Fibroblast of lung (primary cell): ENCODE data around the gene SALL2. TPM values are rescaled to one million over a fixed set of nuclear protein-coding genes. Genes with fewer than 3 reads are reported as not detected.

ENCODE experiments used
- DNase-seq, 2 donors: peaks; one replicate each; pipeline versions ENCODE4 v3.0.0 to v3.0.0-alpha.2; 2010; ENCODE audit warnings: low read depth in 2 of 2
- H2AFZ ChIP-seq: 2 replicates; pipeline ENCODE4 v1.5.1; 2012; ENCODE audit warnings: low read length, control low read depth, inconsistent platforms
- H3K27ac ChIP-seq: 2 replicates; pipeline ENCODE4 v1.5.1; 2011; ENCODE audit warnings: low read length, control low read depth; ENCODE audit not compliant: insufficient read depth
- H3K27me3 ChIP-seq: 2 replicates; pipeline ENCODE4 v1.5.1; 2011; ENCODE audit warnings: mild to moderate bottlenecking, low read length; ENCODE audit not compliant: control insufficient read depth, insufficient read depth
- H3K36me3 ChIP-seq: 2 replicates; pipeline ENCODE4 v1.5.1; 2011; ENCODE audit warnings: low read length; ENCODE audit not compliant: control insufficient read depth, insufficient read depth
- H3K4me1 ChIP-seq: 2 replicates; pipeline ENCODE4 v1.5.1; 2011; ENCODE audit warnings: low read length; ENCODE audit not compliant: control insufficient read depth, insufficient read depth; ENCODE audit errors: extremely low read depth
- H3K4me2 ChIP-seq: 2 replicates; pipeline ENCODE4 v1.5.1; 2011; ENCODE audit warnings: low read length, control low read depth; ENCODE audit not compliant: insufficient read depth; ENCODE audit errors: extremely low read depth
- H3K4me3 ChIP-seq, 4 experiments: fragments of 200-600 bp in 1 of 4; sonication (generic) in 1 of 4; replicated peaks in 1 of 4; 2 replicates each; pipeline ENCODE4 v1.5.1; 2011 to 2016; ENCODE audit warnings: low read length in 4 of 4, low read depth in 3 of 4, mild to moderate bottlenecking in 3 of 4, control low read depth in 2 of 4, inconsistent platforms in 1 of 4, mixed read lengths in 1 of 4; ENCODE audit not compliant: insufficient read depth in 1 of 4; ENCODE audit errors: control extremely low read depth in 1 of 4
- H3K79me2 ChIP-seq: 2 replicates; pipeline ENCODE4 v1.5.1; 2012; ENCODE audit warnings: mild to moderate bottlenecking, low read length, inconsistent platforms; ENCODE audit not compliant: control insufficient read depth, insufficient read depth
- H3K9ac ChIP-seq: 2 replicates; pipeline ENCODE4 v1.5.1; 2011; ENCODE audit warnings: mild to moderate bottlenecking, low read length, control low read depth; ENCODE audit not compliant: insufficient read depth
- H3K9me3 ChIP-seq: 2 replicates; pipeline ENCODE4 v1.5.1; 2012; ENCODE audit warnings: low read depth, low read length; ENCODE audit not compliant: control insufficient read depth, insufficient read depth
- H4K20me1 ChIP-seq: 2 replicates; pipeline ENCODE4 v1.5.1; 2011; ENCODE audit warnings: low read length; ENCODE audit not compliant: control insufficient read depth, insufficient read depth; ENCODE audit errors: extremely low read depth
- CTCF ChIP-seq, 2 donors: IDR thresholded peaks in 1 of 2; conservative IDR thresholded peaks in 1 of 2; 1 replicate in 1 of 2; 2 replicates in 1 of 2; pipeline ENCODE4 v1.5.1; 2011 to 2012; ENCODE audit warnings: low read length in 2 of 2, control low read depth in 1 of 2, inconsistent platforms in 1 of 2, low read depth in 1 of 2, mild to moderate bottlenecking in 1 of 2
- EZH2 ChIP-seq: IDR thresholded peaks from 2 replicates; pipeline ENCODE4 v1.5.1; 2012; ENCODE audit warnings: low read length, control low read depth, mild to moderate bottlenecking; ENCODE audit errors: missing control alignments
- polyA plus RNA-seq, 2 donors: library from polyadenylated mRNA; depleted of rRNA in 1 of 2; stranded (reverse) in 1 of 2; unstranded in 1 of 2; fragments of >200 nt; gene quantifications; 2 replicates each; pipeline ENCODE4 v1.2.1, GENCODE V29; 2011 to 2012; ENCODE audit warnings: missing spikeins in 1 of 2
- total RNA-seq: library from RNA; depleted of rRNA; stranded (reverse); fragments of >200 nt; gene quantifications from 2 replicates; pipeline ENCODE4 v1.2.1, GENCODE V29; 2014

SALL2 gene
- total and polyA plus RNA-seq, 2 donors (not counting 1 experiment from before 2014, with no cell fraction given): 3.5 to 3.9 TPM

GRCh38 chr14:21509432-21510143, 16.6 kb downstream of the SALL2 start:
- no peak for DNase-seq
- Histone ChIP-seq H3K27ac (no peak overlapping the region), H3K27me3 (no peaks in the 10 kb centered on the region), H4K20me1 (no peaks in the 10 kb centered on the region), H3K4me1 (peaks cover 2% of the 10 kb centered on the region), H3K9ac (peak overlapping the region; percentile 76), H3K4me3 (peak overlapping the region; percentile 91 to 100 (median 95)), H2AFZ (no peak overlapping the region), H3K36me3 (peaks cover 3% of the 10 kb centered on the region), H3K79me2 (peaks cover 46% of the 10 kb centered on the region), H3K9me3 (no peaks in the 10 kb centered on the region), H3K4me2 (peak overlapping the region; percentile 99)
- TF ChIP-seq EZH2 (no peak), CTCF (conservative IDR thresholded peaks at IDR 0.05 in 1 of 2, IDR thresholded peaks at IDR 0.05 in 1 of 2; ENCODE audit: low read depth in 1 of 2, low read length in 2 of 2) (no peak)

- Histone ChIP-seq H3K4me2 (no peak overlapping the region), H3K4me3 (no peak overlapping the region), H4K20me1 (no peaks in the 10 kb centered on the region), H3K79me2 (peaks cover 51% of the 10 kb centered on the region), H3K27ac (no peak overlapping the region), H3K9ac (no peak overlapping the region), H3K9me3 (no peaks in the 10 kb centered on the region), H3K36me3 (peaks cover 11% of the 10 kb centered on the region), H3K27me3 (no peaks in the 10 kb centered on the region), H3K4me1 (peaks cover 2% of the 10 kb centered on the region), H2AFZ (no peak overlapping the region)
- TF ChIP-seq CTCF (conservative IDR thresholded peaks at IDR 0.05 in 1 of 2, IDR thresholded peaks at IDR 0.05 in 1 of 2; ENCODE audit: low read depth in 1 of 2, low read length in 2 of 2): no peak
- TF ChIP-seq EZH2: no peak
- no peak for DNase-seq
Measured at GRCh38 chr14:21506557-21506956, 19.6 kb downstream of the SALL2 start.

DNA sequence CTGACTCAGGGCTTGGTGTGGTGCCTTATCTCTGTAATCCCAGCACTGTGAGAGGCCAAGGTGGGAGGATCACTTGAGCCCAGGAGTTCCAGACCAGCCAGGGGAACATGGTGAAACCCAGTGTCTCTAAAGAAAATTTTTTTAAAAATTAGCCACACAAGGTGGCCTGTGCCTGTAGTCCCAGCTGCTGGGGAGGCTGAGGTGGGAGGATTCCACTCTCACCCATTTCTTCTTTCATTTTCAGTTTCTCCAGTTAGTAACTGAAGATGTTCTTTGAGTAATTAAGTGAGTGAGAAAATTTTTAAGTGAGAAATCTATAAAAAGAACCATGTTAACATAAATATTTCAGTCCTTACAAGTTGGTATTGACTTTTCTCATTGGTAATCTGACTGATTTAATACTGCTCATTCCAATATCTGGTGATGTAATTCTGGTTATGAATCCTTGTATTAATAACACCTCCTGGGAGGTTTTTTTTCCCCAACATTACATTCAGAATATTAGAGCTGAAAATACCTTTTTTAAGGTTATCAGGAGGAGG, 21.1 kb downstream of the SALL2 start:
- H3K79me2 ChIP-seq: peaks cover 41% of the 10 kb centered on the region

More for the DNA sequence above, 21.1 kb downstream of the SALL2 start:
- peaks cover 2% of the 10 kb centered on the region for H3K4me1 ChIP-seq
- H2AFZ ChIP-seq: no peak overlapping the region
- no peak overlapping the region for H3K27ac ChIP-seq
- peaks cover 12% of the 10 kb centered on the region for H3K36me3 ChIP-seq
- no peaks in the 10 kb centered on the region for H4K20me1 ChIP-seq
- H3K9me3 ChIP-seq: no peaks in the 10 kb centered on the region
- no peak overlapping the region for H3K4me2 ChIP-seq
- DNase-seq: no peak
- TF ChIP-seq CTCF (conservative IDR thresholded peaks at IDR 0.05 in 1 of 2, IDR thresholded peaks at IDR 0.05 in 1 of 2; ENCODE audit: low read depth in 1 of 2, low read length in 2 of 2): no peak
- TF ChIP-seq EZH2: no peak
- H3K4me3 ChIP-seq: no peak overlapping the region
- H3K9ac ChIP-seq: no peak overlapping the region
- no peaks in the 10 kb centered on the region for H3K27me3 ChIP-seq
